ENCODE data around the gene MORC3.

GRCh38 chr21:36297406-36297937 is 22.5 kb upstream of the MORC3 start:
- TF ChIP-seq CTCF (IDR thresholded peaks at IDR 0.05; ENCODE audit: borderline replicate concordance, extremely low read depth, low read length, poor library complexity, severe bottlenecking) = no peak
- TF ChIP-seq EZH2 (IDR thresholded peaks at IDR 0.05; ENCODE audit: borderline replicate concordance, low read depth, low read length, severe bottlenecking) = no peak
